VCaP (cell line): ENCODE measurements around the gene AGER.
"Not testable (repeated sequence)": the region's sequence is repeated elsewhere in the genome, so short reads cannot be mapped to it uniquely, and the experiment has no call there.

ENCODE experiments used
- H3K27ac ChIP-seq: fragments of 450-650 bp; 2 replicates; pipeline ENCODE4 v1.5.1; 2017
- CTCF ChIP-seq: fragments of 450-650 bp; conservative IDR thresholded peaks from 2 replicates; pipeline ENCODE4 v1.5.1; 2017; ENCODE audit warnings: mild to moderate bottlenecking, moderate library complexity

Gene AGER

GRCh38 chr6:32146687-32147086 lies 37.4 kb downstream of the AGER start:
- no peak for TF ChIP-seq CTCF
- H3K27ac ChIP-seq = no peak overlapping the region

- no peak overlapping the region for H3K27ac ChIP-seq
Measured at GRCh38 chr6:32146287-32146686, 37.8 kb downstream of the AGER start.

GRCh38 chr6:32144238-32144637 lies 39.8 kb downstream of the AGER start:
- not testable (repeated sequence) for H3K27ac ChIP-seq

More at GRCh38 chr6:32146287-32146686, 37.8 kb downstream of the AGER start:
- TF ChIP-seq CTCF = no peak

- no peak overlapping the region for H3K27ac ChIP-seq
- TF ChIP-seq CTCF = no peak
Measured at GRCh38 chr6:32140420-32141046, 43.5 kb downstream of the AGER start.

GRCh38 chr6:32139590-32139989 lies 44.5 kb downstream of the AGER start:
- TF ChIP-seq CTCF = no peak
- H3K27ac ChIP-seq = no peak overlapping the region

GRCh38 chr6:32137454-32137853 lies 46.6 kb downstream of the AGER start:
- no peak for TF ChIP-seq CTCF
- no peak overlapping the region for H3K27ac ChIP-seq

- no peak overlapping the region for H3K27ac ChIP-seq
- TF ChIP-seq CTCF = no peak
Measured at GRCh38 chr6:32133786-32134185, 50.3 kb downstream of the AGER start.

GRCh38 chr6:32132110-32132509 lies 51.9 kb downstream of the AGER start:
- no peak overlapping the region for H3K27ac ChIP-seq
- TF ChIP-seq CTCF = no peak
